Stimulated activated CD4-positive, alpha-beta T cell treated with anti-CD3 and anti-CD28 coated beads, Interleukin-1b, Interleukin-23, amount 100 ng/mL, for 1 hour (primary cell): ENCODE measurements around the gene POLD3.

Experiments
- DNase-seq, 2 donors: peaks; one replicate each; pipeline ENCODE4 v3.0.0-alpha.2; 2020; ENCODE audit warnings: low read depth in 2 of 2

POLD3 gene

DNA sequence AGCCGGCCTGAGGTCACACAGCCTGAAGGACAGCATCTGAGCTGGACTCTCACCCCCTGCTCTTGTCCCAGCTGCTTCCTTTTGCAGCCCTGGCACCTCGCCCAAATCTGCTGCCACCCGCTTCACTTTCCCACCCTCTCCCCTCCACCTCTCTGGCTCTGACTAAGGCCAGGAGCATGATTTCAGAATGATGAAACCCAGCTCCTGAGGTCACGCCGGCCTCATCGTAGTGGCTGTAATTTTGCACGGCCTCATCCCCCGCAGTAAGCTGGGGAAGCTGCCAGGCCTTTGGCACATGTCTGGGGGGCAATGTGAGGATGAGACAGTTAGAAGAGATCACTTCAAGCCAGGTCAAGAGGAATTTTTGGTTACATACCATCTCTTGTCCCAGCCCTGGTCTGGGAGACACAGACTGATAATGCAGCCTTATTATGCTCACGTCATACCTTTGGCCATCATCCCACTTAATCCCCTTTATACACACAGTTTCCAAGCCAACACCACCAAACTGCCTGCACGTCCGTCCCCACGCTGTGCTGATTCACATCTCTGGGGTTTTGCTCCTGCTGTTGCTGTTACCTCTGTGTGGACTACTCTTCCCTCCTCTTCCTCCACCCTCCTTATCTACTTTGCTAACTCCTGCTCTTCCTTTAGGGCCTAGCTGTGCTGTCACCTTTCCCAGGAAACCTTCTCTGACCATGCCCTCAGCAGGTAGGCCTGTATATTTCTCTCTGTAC lies 80.7 kb downstream of the POLD3 start:
- DNase-seq, result no peak

DNA sequence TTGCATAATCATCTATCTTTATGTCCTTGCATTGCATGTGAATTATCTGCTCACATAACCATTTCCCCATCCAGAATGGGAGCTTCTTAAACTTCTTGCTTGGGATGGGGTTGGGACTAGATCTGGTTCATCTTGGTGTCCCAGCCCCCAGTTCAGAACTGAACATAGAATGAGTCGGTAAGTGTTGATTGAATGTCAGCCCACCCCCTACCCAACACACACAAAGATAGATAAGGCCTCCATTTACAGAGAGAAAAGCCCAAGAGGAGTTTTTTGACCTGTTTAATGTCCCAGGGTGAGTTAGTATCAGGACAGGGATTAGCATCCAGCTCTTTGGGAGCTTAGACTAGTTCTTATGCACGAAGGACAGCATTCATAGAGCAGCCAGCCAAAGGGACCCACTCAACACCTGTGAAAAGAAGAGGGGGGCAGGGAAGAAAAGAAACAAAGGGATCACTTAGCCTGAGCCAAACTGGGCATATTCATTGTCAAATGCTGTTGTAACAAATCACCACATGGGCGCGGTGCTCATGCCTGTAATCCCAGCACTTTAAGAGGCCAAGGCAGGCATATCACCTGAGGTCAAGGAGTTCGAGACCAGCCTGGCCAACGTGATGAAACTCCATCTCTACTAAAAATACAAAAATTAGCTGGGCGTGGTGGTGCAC lies 81.4 kb downstream of the POLD3 start:
- no peak for DNase-seq

DNA sequence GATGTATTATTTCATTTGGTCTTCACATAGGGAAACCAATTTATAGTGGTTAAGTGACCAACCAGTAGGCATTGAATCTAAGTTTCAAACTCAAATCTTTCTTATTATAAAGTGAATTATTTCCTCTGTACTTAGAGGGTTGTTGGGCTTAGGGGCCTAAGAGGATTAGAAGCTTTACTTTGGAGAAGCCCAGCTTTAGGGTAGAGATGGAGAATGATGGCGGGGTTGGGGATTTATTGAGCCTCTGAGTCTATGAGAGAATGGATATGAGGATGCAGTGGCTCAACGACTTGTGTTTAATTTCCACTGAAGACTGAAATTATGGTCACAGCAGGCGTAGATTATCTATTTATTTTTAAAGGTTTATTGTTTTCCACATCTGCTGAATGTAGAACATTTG lies 83.4 kb downstream of the POLD3 start:
- no peak for DNase-seq

DNA sequence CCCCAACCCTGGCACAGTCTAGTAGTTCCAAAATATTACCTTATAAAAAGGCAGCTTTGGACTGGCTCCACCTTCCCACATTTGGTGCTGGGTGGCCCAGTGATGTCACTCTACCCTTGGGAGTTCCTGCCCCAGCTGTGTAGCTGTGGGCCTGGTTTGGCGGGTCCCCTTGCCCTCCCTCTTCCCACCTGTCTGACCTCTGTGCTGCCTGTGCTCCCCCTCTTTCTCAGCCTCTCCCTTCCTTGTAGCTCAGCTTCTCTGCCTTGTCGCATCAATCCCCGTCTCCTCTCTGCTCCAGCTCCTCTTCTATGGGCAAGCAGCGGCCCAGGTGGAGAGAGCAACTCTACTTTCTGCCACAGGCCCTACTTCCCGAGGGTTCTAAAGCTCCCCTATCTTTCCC lies 84.2 kb downstream of the POLD3 start:
- DNase-seq, result no peak

DNA sequence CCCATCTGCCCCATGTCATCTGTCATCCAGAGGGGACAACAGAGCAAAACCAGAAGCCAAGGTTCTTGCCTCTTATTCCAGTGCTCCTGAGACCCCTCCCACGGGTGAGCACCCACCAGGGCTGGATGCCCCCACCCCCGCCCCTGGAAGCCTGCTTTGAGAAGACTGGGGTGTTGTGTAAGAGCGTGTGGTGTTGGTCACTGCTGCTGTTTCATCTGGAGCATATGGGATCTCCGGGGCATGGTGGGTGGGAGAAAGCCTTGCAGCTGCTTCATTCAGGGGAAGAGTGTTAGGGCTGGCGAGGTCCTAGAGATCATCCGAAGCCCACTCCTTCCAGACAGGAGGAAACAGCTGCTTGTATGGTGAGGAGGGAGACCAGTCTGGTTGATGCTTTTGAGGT lies 84.7 kb downstream of the POLD3 start:
- no peak for DNase-seq

DNA sequence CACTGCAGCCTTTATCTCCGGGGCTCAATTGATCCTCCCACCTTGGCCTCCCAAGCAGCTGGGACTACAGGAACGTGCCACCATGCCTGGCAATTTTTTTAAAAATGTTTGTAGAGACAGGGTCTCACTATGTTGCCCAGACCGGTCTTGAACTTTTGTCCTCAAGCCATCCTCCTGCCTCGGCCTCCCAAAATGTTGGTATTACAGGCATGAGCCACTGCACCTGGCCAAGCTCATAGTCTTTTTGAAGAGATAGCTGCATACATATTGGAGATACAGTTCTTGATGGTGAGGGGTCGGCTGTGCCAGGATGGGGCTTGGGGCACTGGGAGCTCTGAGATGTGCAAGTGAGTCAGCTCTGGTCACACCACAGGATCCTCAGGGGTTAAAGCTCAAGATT lies 85.7 kb downstream of the POLD3 start:
- no peak for DNase-seq

DNA sequence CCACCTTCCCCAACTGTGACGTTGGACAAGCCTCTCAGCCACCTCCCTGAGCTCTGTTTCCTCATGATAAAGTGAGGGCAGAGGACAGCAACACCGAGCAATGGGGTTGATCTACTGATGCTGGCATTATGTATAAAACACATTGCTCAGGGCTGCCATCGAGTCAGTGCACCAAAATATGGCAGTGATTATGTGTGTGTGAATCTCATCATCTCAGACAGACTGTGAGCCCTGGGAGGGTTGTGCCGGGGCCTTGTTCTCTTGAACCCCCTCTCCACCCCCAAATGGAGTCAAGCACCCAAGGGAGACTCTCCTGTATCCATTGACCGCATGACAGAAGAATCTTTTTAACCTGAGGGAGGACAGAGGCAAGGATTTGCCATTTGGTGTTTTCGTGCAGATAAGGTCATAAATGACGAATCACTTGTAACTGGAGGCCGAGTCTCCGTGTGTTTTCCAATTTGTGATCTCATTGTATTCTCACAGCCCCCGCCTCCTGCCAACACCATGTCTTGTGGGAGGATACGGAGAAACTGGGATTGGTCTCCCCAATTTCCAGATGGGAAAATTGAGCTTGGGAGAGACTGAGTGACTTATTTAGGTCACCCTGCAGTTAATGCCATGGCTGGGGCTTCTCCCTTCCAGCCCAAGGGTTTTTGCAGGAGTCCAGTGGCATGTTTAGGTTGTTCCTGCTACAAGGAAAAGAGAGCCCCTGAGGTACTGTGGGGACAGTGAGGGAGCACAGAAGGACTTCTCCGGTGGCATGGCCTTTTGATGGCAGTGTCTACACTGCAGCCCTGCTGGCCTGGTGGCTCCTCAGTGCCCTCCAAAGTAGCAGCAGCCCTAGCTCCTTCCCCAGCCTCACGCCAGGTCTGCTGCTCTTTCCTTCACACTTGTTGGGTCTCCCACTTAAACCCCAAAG lies 86.5 kb downstream of the POLD3 start:
- no peak for DNase-seq

DNA sequence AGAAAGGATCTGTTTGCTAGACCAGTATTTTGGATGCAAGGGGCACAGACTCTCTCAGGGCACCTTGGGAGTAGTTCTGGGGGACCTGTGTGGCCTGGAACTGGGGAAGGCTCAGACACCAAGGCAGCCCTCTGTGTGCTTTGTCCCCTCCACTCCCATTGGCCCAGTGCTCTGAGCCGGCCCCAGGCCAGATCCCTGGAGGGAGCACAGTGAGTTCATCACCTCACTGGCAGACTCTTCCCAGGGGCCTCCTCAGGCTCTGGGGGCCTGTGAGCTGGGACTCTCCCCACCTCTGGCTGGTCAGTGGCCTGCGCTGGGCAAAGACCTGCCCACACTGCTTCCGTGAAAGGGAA lies 87.1 kb downstream of the POLD3 start:
- DNase-seq, result no peak

DNA sequence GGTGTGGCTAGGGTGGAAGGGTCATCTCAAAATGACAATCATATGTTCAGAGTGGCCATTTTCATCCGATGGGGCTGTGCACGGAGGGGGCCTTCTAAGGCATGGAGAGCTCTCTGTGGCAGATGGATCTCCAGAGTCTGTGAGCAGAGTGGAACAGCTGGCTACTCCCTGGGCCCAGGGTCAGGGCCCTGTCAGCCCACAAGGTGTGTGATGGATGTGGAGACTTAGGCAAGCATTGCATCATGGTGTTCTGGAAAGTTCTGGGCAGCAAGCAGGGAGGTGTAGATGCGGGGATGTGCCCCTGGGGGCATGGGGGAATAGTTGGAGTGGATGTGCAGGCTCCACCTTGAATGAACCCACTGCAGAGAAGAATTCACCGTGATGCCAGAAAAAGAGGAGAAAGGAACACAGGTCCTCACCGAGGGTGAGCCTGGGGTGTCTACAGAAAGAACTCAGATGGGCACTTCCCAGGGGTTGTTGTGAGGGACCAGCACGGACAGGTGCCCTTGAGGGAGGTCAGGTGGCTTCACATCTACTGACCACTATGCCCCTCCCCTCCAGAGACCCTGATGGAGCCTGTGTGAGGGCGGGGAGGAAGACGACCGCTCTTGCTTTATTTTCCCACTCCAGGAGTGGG lies 87.8 kb downstream of the POLD3 start:
- DNase-seq, result no peak

DNA sequence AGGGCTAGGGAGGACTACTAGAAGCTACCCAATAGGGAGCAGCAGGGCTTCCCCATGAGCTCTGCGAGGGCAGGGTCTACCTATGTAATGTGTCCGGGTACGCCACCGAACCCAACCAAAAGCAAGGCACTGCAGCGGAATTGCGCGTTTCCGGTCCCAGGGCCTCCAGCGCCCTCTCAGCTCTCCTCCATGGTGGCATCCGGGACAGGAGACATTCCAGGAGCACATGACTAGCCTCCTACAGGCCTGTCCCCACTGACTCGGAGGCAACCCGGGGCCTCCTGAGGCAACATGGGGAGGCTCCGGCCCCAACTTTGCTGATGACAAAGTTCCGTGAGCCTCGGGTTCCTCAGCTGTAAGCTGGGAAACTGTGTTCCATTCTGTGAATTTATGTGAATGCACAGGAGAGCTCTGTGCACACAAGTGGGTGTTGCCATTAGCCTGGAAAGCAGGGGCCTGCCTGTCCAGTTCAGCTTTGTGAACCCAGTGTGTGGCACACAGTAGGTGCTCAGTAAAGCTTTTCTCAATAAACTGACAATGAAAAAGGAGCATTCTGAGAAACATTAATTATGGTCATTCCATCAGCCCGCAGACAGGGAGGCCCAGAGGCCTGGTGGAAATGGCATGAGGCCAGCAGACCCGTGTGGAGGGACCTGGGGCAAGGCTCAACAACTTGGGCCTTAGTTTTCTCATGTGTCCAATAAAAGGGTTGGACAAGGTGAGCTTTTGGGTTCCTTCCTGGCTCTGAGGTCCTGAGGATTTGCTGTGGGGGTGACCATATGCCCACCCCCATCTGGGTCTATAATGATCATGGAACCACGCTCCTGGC lies 88.5 kb downstream of the POLD3 start:
- DNase-seq, result no peak

DNA sequence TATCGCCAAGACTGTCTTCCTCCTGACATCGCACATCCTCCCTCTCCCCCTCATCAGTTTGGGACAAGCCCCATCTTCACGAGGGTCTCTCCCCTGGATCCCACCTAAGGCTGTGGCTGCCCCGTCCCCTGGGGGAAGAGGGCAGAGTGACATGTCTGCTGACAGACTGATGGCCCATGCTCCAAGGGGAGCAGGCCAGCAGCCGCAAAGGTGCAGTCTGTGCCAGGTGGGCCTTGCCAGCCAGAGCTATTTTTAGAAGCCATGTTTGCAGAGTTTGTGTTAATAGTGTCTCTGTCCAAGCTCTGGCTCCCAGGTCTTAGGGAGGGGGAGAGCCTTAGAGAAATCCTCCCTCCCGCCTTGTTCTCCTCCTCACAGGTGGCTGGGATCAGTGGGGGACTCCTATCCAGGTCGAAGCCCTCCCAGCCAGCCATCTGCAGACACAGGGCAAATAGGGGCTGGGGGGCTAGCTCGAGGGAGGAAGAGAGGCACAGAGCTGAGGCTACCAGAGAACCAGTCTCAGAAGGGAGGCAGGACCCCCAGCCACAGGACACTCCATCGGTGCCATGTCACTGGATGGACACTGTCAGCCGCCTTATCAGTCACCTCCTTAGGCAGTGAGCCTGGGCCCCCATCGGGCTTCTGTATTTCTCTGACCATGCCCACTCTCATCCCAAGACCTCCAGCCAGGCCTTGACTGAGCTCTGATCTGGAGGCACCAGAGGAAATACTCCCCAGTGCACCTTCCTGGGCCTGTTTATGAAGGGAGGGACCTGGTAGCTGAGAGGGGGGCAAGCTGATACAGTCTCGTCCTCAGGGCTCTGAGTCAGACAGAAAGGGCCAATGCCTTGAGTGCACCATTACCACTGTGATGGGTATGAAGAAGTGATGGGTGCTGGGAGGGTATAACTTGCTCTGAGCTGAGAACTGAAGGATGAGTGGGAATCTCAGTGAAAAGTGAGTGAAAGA lies 89.6 kb downstream of the POLD3 start:
- no peak for DNase-seq

DNA sequence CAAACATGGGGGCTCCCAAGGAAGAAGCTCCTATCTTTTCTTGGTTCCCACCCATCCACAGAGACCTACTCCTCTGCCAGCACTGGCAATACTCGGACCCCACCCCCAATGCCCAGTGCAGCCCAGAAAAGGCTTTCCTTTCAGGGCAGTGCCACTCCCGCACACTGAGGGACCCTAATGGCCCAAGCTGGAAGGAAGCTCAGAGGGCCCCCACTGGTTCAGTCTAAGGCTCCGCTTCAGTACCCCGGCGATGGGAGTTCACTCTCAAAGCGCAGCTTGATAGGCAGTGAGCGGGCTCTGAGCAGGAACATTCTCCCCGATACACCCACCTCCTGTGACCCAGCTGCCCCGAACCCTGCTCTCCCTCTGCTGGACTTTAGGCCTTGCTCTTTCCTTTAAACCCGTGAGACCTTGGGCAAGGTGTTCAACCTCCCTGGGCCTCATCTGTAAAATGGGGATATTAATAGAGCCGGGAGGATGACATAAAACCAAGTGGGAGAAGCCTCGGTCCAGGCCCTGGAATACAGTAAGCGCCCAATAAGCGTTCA lies 90.4 kb downstream of the POLD3 start:
- no peak for DNase-seq

DNA sequence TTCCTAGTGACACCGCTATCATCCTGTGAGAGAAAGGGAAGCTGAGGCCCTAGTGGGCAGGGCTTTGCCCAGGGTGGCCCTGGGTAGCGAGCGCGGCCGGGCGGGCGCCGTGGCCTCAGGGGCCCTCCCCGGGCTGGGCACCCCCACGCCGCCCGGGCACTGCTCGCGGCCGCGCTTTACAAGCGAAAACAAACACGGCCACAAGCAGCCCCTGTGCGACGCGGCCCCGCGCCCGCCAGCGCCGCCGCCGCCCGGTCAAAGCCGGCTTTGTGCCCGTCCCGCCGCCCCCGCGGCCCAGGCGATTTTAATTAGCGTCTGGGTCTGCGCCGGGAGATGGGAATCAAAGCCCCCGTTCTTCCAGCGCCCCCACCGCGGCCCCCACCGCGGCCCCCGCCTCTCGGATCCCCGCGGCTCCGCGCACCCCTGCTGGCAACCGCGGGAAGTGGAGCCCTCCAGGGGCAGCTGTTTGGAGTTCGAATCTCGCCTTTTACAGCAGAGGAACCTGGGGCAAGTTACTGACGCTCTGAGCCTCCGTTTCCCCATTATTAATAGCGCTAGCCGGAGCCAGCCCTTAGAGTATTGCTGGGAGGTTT lies 91.0 kb downstream of the POLD3 start:
- no peak for DNase-seq

DNA sequence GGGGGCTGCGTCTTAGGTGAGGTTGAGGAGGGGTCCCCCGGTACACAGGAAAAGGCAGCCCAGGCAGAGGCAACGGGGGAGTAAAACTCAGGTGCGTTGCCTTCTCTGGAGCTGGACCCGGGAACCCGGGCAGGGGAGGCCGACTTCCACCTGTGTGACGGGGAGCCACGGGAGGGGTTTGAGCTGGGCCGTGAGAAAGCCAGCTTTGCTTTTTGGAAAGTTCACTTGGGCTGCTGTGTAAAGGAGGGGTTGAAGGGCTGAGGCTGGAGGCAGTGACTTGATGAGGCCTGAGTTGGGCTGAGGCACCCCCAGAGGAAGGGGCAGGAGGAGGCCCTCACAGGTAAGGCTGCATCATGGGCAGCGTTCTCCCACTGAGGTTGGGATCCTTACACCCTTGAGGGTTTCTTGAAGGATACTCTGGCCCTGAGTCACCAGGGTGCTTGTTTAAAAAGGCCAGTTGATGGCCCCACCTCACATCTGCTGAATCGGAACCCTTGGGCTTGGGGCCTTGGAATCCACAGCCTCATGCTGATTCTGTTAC lies 91.6 kb downstream of the POLD3 start:
- no peak for DNase-seq

DNA sequence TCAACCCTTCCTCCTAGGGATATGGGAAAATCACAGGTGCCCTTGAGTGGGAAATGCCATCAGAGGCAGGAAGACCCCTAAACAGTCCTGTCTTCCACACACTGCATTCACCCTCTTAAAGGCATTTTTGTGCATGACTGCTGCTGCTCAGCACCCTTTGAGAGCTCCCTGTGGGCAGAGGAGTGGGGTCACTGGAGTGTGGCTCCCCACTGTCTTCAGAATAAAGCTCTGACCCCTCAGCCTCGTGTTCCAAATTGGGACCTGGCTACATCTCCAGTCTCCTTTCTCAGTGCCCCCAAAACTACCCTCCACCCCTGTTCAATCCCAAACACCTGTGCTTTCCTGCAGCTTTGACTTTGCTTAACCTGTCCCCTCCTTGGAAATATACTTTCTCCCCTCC lies 92.3 kb downstream of the POLD3 start:
- DNase-seq, result no peak

DNA sequence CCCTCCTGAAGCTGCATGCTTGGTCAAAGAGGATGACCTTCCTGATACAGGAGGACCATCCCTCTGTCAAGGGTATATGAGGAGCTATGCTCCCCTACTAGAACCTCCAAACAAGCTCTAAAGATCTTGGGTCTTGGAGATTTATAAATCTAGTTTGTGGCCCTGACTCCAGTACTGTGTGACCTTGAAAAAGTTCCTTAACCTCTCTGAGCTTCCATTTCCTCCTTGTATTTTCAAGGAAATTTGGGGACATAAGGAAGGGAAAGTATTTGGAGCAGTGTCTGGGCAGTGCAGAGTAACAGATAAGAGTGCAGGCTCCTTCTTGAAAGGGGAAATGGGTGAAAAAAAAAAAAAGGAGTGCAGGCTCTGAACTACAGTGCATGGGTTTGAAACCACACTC lies 93.0 kb downstream of the POLD3 start:
- no peak for DNase-seq

DNA sequence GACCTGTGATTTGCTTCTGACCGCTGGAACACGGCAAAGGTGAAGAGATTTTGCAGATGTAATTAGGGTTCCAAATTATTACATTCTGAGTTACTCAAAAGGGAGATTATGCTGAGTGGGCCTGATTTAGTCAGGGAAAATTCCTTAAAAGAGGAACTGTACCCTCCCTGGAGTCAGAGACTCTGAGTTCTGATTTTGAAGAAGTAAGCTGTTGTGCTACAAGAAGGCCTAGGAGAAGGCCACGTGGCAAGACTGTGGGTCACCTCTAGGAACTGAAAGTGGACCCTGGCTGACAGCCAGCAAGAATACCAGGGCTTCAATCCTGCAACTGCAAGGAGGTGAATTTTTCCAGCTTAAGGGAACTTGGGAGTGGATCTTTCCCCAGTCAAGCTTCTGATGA lies 93.5 kb downstream of the POLD3 start:
- no peak for DNase-seq

DNA sequence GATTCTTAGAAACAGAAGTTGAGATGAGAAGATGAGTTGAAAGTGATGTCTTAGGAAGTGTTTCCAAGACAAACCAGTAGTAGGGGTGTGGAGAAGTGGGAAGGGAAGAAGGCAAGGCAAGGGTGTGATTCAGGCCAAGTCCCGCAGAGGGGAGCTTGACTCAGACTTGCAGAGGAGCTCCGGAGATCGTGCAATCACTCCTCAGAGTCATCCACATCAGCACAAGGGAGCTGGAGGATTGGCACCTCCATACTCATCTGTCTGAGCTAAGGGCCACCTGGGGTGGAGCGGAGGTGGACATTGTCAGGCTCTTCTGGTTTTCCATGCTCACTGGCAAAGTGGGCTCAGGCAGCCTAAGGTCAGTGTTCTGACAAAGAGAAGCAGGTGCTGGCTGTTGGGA lies 94.4 kb downstream of the POLD3 start:
- DNase-seq, result no peak
